ENCODE measurements around the gene MTMR10. TPM values are rescaled to one million over a fixed set of nuclear protein-coding genes. Genes with fewer than 3 reads are reported as not detected.

The MTMR10 gene
- total and polyA plus RNA-seq, 2 of the 4 experiments (the other 2 are of a cell fraction) = 11.2 to 13.8 TPM

- CTCF ChIA-PET = no interaction called here
Observed at GRCh38 chr15:31010036-31010435, 18.6 kb upstream of the MTMR10 start.

More at GRCh38 chr15:31010036-31010435, 18.6 kb upstream of the MTMR10 start:
- BruUV-seq (replicated peaks) = no TSS peak
- Histone ChIP-seq H2AFZ (replicated peaks; ENCODE audit: low read length, poor library complexity) (no peak overlapping the region), H3K9me3 (ENCODE audit: control insufficient read depth, insufficient read depth, low read length) (peaks cover 7% of the 10 kb centered on the region), H3K23ac (ENCODE audit: low read depth, low read length) (no peak overlapping the region), H3K4ac (ENCODE audit: low read depth, low read length) (no peak overlapping the region), H4K8ac (ENCODE audit: low read depth in 2 of 2, low read length in 2 of 2) (no peak overlapping the region), H3K79me1 (ENCODE audit: low read depth in 1 of 2, low read length in 2 of 2) (no peaks in the 10 kb centered on the region), H2BK15ac (ENCODE audit: low read depth, low read length) (no peak overlapping the region), H3K9ac (ENCODE audit: low read depth, low read length) (no peak overlapping the region), H3K56ac (ENCODE audit: extremely low read depth, insufficient read depth, low read length) (no peak overlapping the region), H3K18ac (ENCODE audit: low read depth, low read length) (no peak overlapping the region), H2AK9ac (replicated peaks; ENCODE audit: low read depth, low read length, poor library complexity) (no peak overlapping the region), H3K27me3 (ENCODE audit: control insufficient read depth, insufficient read depth, low read length) (no peaks in the 10 kb centered on the region; the same call in 1 of the 2 replicates), H3K4me3 (ENCODE audit: insufficient read depth, low read depth, low read length) (no peak overlapping the region), H3K14ac (replicated peaks; ENCODE audit: low read depth, low read length) (no peak overlapping the region), H4K5ac (ENCODE audit: low read depth, low read length) (no peak overlapping the region), H3K4me2 (ENCODE audit: low read depth, low read length) (no peak overlapping the region), H3K27ac (ENCODE audit: insufficient read depth, low read length) (no peak overlapping the region), H3K9me1 (ENCODE audit: insufficient read depth, low read length) (no peaks in the 10 kb centered on the region), H2BK5ac (ENCODE audit: low read depth, low read length, poor library complexity, severe bottlenecking) (no peak overlapping the region), H2BK120ac (ENCODE audit: low read depth, low read length) (no peak overlapping the region), H2AK5ac (ENCODE audit: low read depth, low read length) (no peak overlapping the region), H2BK20ac (ENCODE audit: low read depth, low read length) (no peak overlapping the region), H4K20me1 (ENCODE audit: insufficient read depth, low read length) (no peaks in the 10 kb centered on the region), H3K36me3 (ENCODE audit: control insufficient read depth, insufficient read depth, low read length) (no peaks in the 10 kb centered on the region), H4K91ac (ENCODE audit: insufficient read depth, low read depth, low read length) (no peak overlapping the region), H3K4me1 (ENCODE audit: control insufficient read depth, insufficient read depth, low read length) (0 out of 2 replicates have a peak, but pooled peaks cover 2% of the 10 kb centered on the region)
- in situ Hi-C loops (cut with MboI; ENCODE audit: low sequenced_read_pairs) = no loop called here
- TF ChIP-seq RAD21 (IDR thresholded peaks at IDR 0.05; ENCODE audit: low read length) (no peak), MAZ (IDR thresholded peaks at IDR 0.05; ENCODE audit: borderline replicate concordance, low read depth, low read length) (no peak), ELK1 (IDR thresholded peaks at IDR 0.05; ENCODE audit: borderline replicate concordance, low read depth, low read length) (no peak), MAFK (IDR thresholded peaks at IDR 0.05; ENCODE audit: low read depth, low read length) (no peak), RCOR1 (IDR thresholded peaks at IDR 0.05; ENCODE audit: insufficient replicate concordance, low read length) (no peak), CEBPB (IDR thresholded peaks at IDR 0.05; ENCODE audit: low read depth, low read length) (no peak), MXI1 (IDR thresholded peaks at IDR 0.05; ENCODE audit: borderline replicate concordance, low read depth, low read length) (no peak), FOS (IDR thresholded peaks at IDR 0.05; ENCODE audit: low read depth, low read length) (no peak), NFE2L2 (IDR thresholded peaks at IDR 0.05; ENCODE audit: low read depth, low read length) (no peak), POLR2A (IDR thresholded peaks at IDR 0.05; ENCODE audit: low read depth, low read length) (no peak), CHD1 (IDR thresholded peaks at IDR 0.05; ENCODE audit: low read depth, low read length) (no peak), BHLHE40 (IDR thresholded peaks at IDR 0.05; ENCODE audit: low read depth, low read length) (no peak), RFX5 (IDR thresholded peaks at IDR 0.05; ENCODE audit: low read depth, low read length) (no peak), SMC3 (IDR thresholded peaks at IDR 0.05; ENCODE audit: low read depth, low read length) (no peak)
- TF ChIP-seq, protein P1, sequence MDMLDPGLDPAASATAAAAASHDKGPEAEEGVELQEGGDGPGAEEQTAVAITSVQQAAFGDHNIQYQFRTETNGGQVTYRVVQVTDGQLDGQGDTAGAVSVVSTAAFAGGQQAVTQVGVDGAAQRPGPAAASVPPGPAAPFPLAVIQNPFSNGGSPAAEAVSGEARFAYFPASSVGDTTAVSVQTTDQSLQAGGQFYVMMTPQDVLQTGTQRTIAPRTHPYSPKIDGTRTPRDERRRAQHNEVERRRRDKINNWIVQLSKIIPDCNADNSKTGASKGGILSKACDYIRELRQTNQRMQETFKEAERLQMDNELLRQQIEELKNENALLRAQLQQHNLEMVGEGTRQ (IDR thresholded peaks at IDR 0.05; ENCODE audit: low read depth, low read length) = no peak
- TF ChIP-seq, protein P2, sequence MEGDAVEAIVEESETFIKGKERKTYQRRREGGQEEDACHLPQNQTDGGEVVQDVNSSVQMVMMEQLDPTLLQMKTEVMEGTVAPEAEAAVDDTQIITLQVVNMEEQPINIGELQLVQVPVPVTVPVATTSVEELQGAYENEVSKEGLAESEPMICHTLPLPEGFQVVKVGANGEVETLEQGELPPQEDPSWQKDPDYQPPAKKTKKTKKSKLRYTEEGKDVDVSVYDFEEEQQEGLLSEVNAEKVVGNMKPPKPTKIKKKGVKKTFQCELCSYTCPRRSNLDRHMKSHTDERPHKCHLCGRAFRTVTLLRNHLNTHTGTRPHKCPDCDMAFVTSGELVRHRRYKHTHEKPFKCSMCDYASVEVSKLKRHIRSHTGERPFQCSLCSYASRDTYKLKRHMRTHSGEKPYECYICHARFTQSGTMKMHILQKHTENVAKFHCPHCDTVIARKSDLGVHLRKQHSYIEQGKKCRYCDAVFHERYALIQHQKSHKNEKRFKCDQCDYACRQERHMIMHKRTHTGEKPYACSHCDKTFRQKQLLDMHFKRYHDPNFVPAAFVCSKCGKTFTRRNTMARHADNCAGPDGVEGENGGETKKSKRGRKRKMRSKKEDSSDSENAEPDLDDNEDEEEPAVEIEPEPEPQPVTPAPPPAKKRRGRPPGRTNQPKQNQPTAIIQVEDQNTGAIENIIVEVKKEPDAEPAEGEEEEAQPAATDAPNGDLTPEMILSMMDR (conservative IDR thresholded peaks at IDR 0.05; ENCODE audit: low read depth, low read length) = no peak
- dilution Hi-C loops (cut with HindIII; ENCODE audit: low sequenced_read_pairs, unreplicated experiment) = no loop called here
- no peak for DNase-seq
- no peak for ATAC-seq (ENCODE audit: low read depth)
- POLR2A ChIA-PET (ENCODE audit: unreplicated experiment) = no interaction called here
- WGBS, 2 experiments (ENCODE audit: extremely low coverage in 2 of 2, insufficient read length in 1 of 2) = no CpG with 5 or more reads among the region's 1 CpG
- intact Hi-C loops (cut with micrococcal nuclease) = no loop called here
